ENCODE data around the gene NRAS.

- TF ChIP-seq POLR2A (IDR thresholded peaks at IDR 0.05) (no peak), CTCF (IDR thresholded peaks at IDR 0.05) (no peak)
Measured at GRCh38 chr1:114695430-114696058, 21.0 kb downstream of the NRAS start, which contains the start of gene AMPD1.

Measured in heart left ventricle (tissue), 13 donors.